Measurements from ENCODE around the gene CSF3R.

DNA sequence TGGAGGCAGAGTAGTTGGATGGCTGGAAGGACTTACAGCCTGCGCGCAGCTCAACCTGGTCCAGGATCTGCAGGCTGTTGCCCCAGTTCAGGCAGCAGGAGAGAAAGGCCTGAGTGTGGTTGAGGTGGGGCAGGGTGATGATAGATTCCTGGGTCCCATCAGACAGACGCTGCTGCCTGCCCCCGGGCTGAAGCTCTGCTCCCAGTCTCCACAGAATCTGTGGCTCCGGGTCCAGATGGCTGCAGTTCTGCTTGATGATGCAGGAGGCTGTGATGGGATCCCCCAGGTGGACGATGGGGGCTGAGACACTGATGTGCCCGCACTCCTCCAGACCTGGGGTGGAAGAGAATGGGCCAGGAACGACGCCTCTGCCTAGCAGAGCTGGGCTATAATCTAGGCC, 7.4 kb downstream of the CSF3R start:
- TF ChIP-seq EZH2 (IDR thresholded peaks at IDR 0.05; ENCODE audit: insufficient read depth, poor library complexity, severe bottlenecking): no peak
- TF ChIP-seq EZH2phosphoT487 (IDR thresholded peaks at IDR 0.05; ENCODE audit: insufficient read depth, low read depth): no peak
